Gastrocnemius medialis (tissue), 4 donors: ENCODE measurements around the gene ANXA8.

Experiments
- POLR2A ChIP-seq, 2 donors: fragments of 450-650 bp; IDR thresholded peaks; one replicate each; pipeline ENCODE4 v1.6.1; 2017; ENCODE audit warnings: antibody characterized with exemption in 2 of 2, mild to moderate bottlenecking in 2 of 2, moderate library complexity in 2 of 2
- TF ChIP-seq, protein P1 (sequence below), 5 experiments: fragments of 450-650 bp in 3 of 5; fragments of 200-600 bp in 2 of 5; sonication (generic) in 2 of 5; IDR thresholded peaks in 4 of 5; conservative IDR thresholded peaks in 1 of 5; 1 replicate in 4 of 5; 2 replicates in 1 of 5; pipeline ENCODE4 v1.5.1; 2016 to 2019; ENCODE audit warnings: antibody characterized with exemption in 5 of 5, mild to moderate bottlenecking in 3 of 5, moderate library complexity in 3 of 5

DNA sequence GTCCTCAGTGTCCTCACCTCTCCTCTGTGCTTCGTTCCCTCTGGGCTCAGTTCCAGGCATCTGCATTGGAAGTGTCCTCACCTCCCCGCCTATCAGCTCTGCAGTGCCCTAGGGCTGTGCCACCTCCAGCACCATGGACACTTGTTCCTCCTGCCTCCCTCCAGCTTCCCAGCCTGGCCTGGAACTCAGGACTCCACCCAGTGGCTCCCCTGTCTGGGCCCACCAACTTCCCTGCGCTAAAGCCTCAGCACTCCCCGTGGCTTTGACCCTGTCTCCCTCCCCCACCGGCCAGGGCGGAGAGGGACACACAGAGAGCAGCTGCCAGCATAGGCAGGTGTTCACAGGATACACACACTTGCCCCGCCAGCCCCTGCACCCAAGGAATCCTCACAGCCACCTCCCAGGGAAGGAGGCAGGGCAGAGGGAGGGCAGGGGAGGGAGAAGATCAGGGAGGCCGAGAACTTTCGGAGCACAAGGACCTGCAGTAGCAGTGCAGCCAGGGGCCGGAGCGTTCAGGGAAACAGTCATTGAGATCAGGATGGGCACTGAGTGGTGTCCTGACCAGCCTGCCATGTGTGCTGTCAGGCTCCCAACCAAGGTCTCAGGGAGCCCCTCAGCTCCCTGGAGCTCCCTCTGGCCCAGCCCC lies 31.3 kb downstream of the ANXA8 start:
- TF ChIP-seq, protein P1, sequence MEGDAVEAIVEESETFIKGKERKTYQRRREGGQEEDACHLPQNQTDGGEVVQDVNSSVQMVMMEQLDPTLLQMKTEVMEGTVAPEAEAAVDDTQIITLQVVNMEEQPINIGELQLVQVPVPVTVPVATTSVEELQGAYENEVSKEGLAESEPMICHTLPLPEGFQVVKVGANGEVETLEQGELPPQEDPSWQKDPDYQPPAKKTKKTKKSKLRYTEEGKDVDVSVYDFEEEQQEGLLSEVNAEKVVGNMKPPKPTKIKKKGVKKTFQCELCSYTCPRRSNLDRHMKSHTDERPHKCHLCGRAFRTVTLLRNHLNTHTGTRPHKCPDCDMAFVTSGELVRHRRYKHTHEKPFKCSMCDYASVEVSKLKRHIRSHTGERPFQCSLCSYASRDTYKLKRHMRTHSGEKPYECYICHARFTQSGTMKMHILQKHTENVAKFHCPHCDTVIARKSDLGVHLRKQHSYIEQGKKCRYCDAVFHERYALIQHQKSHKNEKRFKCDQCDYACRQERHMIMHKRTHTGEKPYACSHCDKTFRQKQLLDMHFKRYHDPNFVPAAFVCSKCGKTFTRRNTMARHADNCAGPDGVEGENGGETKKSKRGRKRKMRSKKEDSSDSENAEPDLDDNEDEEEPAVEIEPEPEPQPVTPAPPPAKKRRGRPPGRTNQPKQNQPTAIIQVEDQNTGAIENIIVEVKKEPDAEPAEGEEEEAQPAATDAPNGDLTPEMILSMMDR (IDR thresholded peaks at IDR 0.05 in 4 of 5, conservative IDR thresholded peaks at IDR 0.05 in 1 of 5) = no peak
- TF ChIP-seq POLR2A (IDR thresholded peaks at IDR 0.05) = no peak
